ENCODE results near the gene RHOF. TPM values are rescaled to one million over a fixed set of nuclear protein-coding genes. Genes with fewer than 3 reads are reported as not detected.

Gene RHOF
- polyA plus RNA-seq, 1 experiment: 5.3 TPM

GRCh38 chr12:121829250-121829918, 35.9 kb upstream of the RHOF start:
- H3K27ac ChIP-seq (ENCODE audit: low read depth, low read length): no peak overlapping the region
- no peak overlapping the region for H3K4me3 ChIP-seq (ENCODE audit: low read depth, low read length)
- no peak for DNase-seq (ENCODE audit: low read depth, low spot score)
- TF ChIP-seq, protein P1, sequence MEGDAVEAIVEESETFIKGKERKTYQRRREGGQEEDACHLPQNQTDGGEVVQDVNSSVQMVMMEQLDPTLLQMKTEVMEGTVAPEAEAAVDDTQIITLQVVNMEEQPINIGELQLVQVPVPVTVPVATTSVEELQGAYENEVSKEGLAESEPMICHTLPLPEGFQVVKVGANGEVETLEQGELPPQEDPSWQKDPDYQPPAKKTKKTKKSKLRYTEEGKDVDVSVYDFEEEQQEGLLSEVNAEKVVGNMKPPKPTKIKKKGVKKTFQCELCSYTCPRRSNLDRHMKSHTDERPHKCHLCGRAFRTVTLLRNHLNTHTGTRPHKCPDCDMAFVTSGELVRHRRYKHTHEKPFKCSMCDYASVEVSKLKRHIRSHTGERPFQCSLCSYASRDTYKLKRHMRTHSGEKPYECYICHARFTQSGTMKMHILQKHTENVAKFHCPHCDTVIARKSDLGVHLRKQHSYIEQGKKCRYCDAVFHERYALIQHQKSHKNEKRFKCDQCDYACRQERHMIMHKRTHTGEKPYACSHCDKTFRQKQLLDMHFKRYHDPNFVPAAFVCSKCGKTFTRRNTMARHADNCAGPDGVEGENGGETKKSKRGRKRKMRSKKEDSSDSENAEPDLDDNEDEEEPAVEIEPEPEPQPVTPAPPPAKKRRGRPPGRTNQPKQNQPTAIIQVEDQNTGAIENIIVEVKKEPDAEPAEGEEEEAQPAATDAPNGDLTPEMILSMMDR (IDR thresholded peaks at IDR 0.05; ENCODE audit: low read depth, low read length): no peak
- H3K9me3 ChIP-seq (ENCODE audit: control insufficient read depth, insufficient read depth, low read length): no peaks in the 10 kb centered on the region; the same call in 1 of the 2 replicates
- ChIA-PET POLR2A (interaction anchor here (0.6 kb wide), 1 partner anchor 16 kb away, joined by 3 read pairs; no protein-coding TSS in a partner anchor), CTCF (no interaction called here)
- no peaks in the 10 kb centered on the region for H3K27me3 ChIP-seq (ENCODE audit: control insufficient read depth, insufficient read depth, low read length)

- no peak for DNase-seq (ENCODE audit: low read depth, low spot score)
- H3K4me3 ChIP-seq (ENCODE audit: low read depth, low read length): no peak overlapping the region
- no peaks in the 10 kb centered on the region for H3K27me3 ChIP-seq (ENCODE audit: control insufficient read depth, insufficient read depth, low read length)
- POLR2A ChIA-PET: no interaction called here
- H3K9me3 ChIP-seq (ENCODE audit: control insufficient read depth, insufficient read depth, low read length): no peaks in the 10 kb centered on the region; the same call in 1 of the 2 replicates
- TF ChIP-seq, protein P1 (IDR thresholded peaks at IDR 0.05; ENCODE audit: low read depth, low read length): no peak
- CTCF ChIA-PET: interaction anchor here (1.6 kb wide), 1 partner anchor 10 kb away, joined by 6 read pairs; no protein-coding TSS in a partner anchor
- H3K27ac ChIP-seq (ENCODE audit: low read depth, low read length): no peak overlapping the region
Measured at GRCh38 chr12:121828826-121829225, 35.3 kb upstream of the RHOF start.

- Histone ChIP-seq H3K4me3 (ENCODE audit: low read depth, low read length) (no peak overlapping the region), H3K9me3 (ENCODE audit: control insufficient read depth, insufficient read depth, low read length) (no peaks in the 10 kb centered on the region; the same call in 1 of the 2 replicates), H3K27ac (ENCODE audit: low read depth, low read length) (no peak overlapping the region), H3K27me3 (ENCODE audit: control insufficient read depth, insufficient read depth, low read length) (no peaks in the 10 kb centered on the region)
- CTCF ChIA-PET: interaction anchor here (1.3 to 1.6 kb wide), 2 partner anchors 11 to 60 kb away, joined by 3 to 6 read pairs; partner anchors contain the start of gene PSMD9
- TF ChIP-seq, protein P1 (IDR thresholded peaks at IDR 0.05; ENCODE audit: low read depth, low read length): no peak
- no peak for DNase-seq (ENCODE audit: low read depth, low spot score)
- POLR2A ChIA-PET: no interaction called here
Measured at GRCh38 chr12:121828306-121828705, 34.8 kb upstream of the RHOF start.

DNA sequence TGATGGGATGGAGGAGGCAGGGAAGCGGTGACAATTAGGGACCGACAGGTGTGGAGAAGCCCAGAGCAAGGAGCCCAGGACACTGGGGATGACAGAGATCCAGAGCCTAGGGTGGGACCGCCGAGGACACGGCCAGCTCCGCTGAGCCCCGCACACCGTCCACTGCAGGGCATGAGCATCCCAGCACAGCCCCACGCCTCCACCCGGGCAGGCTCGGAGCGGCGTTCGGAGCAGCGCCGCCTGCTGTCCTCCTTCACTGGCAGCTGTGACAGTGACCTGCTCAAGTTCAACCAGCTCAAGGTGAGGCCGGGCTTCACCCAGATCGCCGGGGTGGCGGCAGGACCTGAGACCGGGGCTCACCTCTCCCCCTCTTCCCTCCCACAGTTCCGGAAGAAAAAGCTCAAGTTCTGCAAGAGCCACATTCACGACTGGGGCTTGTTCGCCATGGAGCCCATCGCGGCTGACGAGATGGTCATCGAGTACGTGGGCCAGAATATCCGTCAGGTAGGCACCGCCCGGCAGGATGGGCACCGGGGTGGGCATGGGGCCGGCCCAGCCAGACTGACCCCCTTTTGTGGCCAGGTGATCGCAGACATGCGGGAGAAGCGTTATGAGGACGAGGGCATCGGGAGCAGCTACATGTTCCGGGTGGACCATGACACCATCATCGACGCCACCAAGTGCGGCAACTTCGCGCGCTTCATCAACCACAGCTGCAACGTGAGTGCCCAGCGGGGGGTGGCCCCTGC, 34.0 kb upstream of the RHOF start:
- no peaks in the 10 kb centered on the region; the same call in 1 of the 2 replicates for H3K9me3 ChIP-seq (ENCODE audit: control insufficient read depth, insufficient read depth, low read length)
- TF ChIP-seq, protein P1 (IDR thresholded peaks at IDR 0.05; ENCODE audit: low read depth, low read length): no peak
- ChIA-PET CTCF (interaction anchor here (1.3 to 3.8 kb wide), 3 partner anchors 11 to 61 kb away, joined by 3 to 20 read pairs (median 6); partner anchors contain the start of gene PSMD9), POLR2A (no interaction called here)
- no peak overlapping the region for H3K4me3 ChIP-seq (ENCODE audit: low read depth, low read length)
- H3K27me3 ChIP-seq (ENCODE audit: control insufficient read depth, insufficient read depth, low read length): no peaks in the 10 kb centered on the region
- H3K27ac ChIP-seq (ENCODE audit: low read depth, low read length): no peak overlapping the region
- no peak for DNase-seq (ENCODE audit: low read depth, low spot score)

All from AG04450 (cell line).